Ectodermal cell (in vitro differentiated cells): ENCODE data around the gene KIAA1217.

Experiments used
- H3K27ac ChIP-seq: 2 replicates; pipeline ENCODE4 v1.7.0; 2013; ENCODE audit warnings: mild to moderate bottlenecking, low read depth, low read length; ENCODE audit not compliant: insufficient read depth, poor library complexity, severe bottlenecking
- H3K27me3 ChIP-seq: 2 replicates; pipeline ENCODE4 v1.7.0; 2013; ENCODE audit warnings: mild to moderate bottlenecking, low read length; ENCODE audit not compliant: insufficient read depth, control insufficient read depth, poor library complexity, severe bottlenecking
- H3K36me3 ChIP-seq: one replicate; pipeline ENCODE4 v1.7.0; 2013; ENCODE audit warnings: low read length; ENCODE audit not compliant: control insufficient read depth, insufficient read depth
- H3K4me1 ChIP-seq: one replicate; pipeline ENCODE4 v1.7.0; 2013; ENCODE audit warnings: low read length; ENCODE audit not compliant: control insufficient read depth, insufficient read depth
- H3K4me3 ChIP-seq: 2 replicates; pipeline ENCODE4 v1.7.0; 2013; ENCODE audit warnings: low read depth, low read length, control low read depth; ENCODE audit not compliant: insufficient read depth
- H3K9me3 ChIP-seq: 2 replicates; pipeline ENCODE4 v1.7.0; 2013; ENCODE audit warnings: mild to moderate bottlenecking, low read length, moderate library complexity; ENCODE audit not compliant: control insufficient read depth
- WGBS, 2 experiments: methylation state at CpG; one replicate each; pipeline ENCODE4 v1.1.7; 2013; ENCODE audit warnings: missing lambda C conversion rate in 2 of 2; 5-methylcytosine and 5-hydroxymethylcytosine counted together

The KIAA1217 gene

GRCh38 chr10:24502006-24502405 is 293.1 kb downstream of the KIAA1217 start:
- Histone ChIP-seq H3K9me3 (no peaks in the 10 kb centered on the region), H3K27ac (no peak overlapping the region), H3K36me3 (no peaks in the 10 kb centered on the region), H3K4me3 (no peak overlapping the region), H3K27me3 (no peaks in the 10 kb centered on the region), H3K4me1 (no peaks in the 10 kb centered on the region)
- 94 to 98% methylated on average over 10 of the region's 10 CpGs for WGBS, 2 experiments

- Histone ChIP-seq H3K27ac (no peak overlapping the region), H3K4me3 (no peak overlapping the region)
- WGBS, 2 experiments, result 86% methylated on average over 6 of the region's 6 CpGs
These were observed 294.0 kb downstream of the KIAA1217 start for GRCh38 chr10:24502801-24503460.

GRCh38 chr10:24503461-24504320 is 294.8 kb downstream of the KIAA1217 start:
- Histone ChIP-seq H3K4me1 (no peaks in the 10 kb centered on the region), H3K9me3 (no peaks in the 10 kb centered on the region), H3K27ac (no peak overlapping the region), H3K36me3 (no peaks in the 10 kb centered on the region), H3K4me3 (no peak overlapping the region), H3K27me3 (no peaks in the 10 kb centered on the region)
- WGBS, 2 experiments, result 71 to 72% methylated on average over 12 of the region's 12 CpGs

More at GRCh38 chr10:24502801-24503460, 294.0 kb downstream of the KIAA1217 start:
- Histone ChIP-seq H3K27me3 (no peaks in the 10 kb centered on the region), H3K9me3 (no peaks in the 10 kb centered on the region), H3K36me3 (no peaks in the 10 kb centered on the region), H3K4me1 (no peaks in the 10 kb centered on the region)

GRCh38 chr10:24505759-24506158 is 296.8 kb downstream of the KIAA1217 start:
- Histone ChIP-seq H3K27me3 (no peaks in the 10 kb centered on the region), H3K4me1 (no peaks in the 10 kb centered on the region), H3K9me3 (no peaks in the 10 kb centered on the region), H3K27ac (no peak overlapping the region), H3K36me3 (no peaks in the 10 kb centered on the region), H3K4me3 (no peak overlapping the region)
- WGBS, 2 experiments, result 95 to 96% methylated on average over 7 of the region's 7 CpGs

GRCh38 chr10:24513155-24513554 is 304.2 kb downstream of the KIAA1217 start:
- H3K36me3 ChIP-seq, result peaks cover 6% of the 10 kb centered on the region
- H3K27ac ChIP-seq, result no peak overlapping the region
- no peak overlapping the region for H3K4me3 ChIP-seq
- H3K4me1 ChIP-seq, result no peaks in the 10 kb centered on the region
- 86 to 90% methylated on average over 9 of the region's 9 CpGs for WGBS, 2 experiments
- H3K27me3 ChIP-seq, result no peaks in the 10 kb centered on the region
- H3K9me3 ChIP-seq, result no peaks in the 10 kb centered on the region

GRCh38 chr10:24515481-24515880 is 306.5 kb downstream of the KIAA1217 start:
- H3K4me1 ChIP-seq, result peaks cover 6% of the 10 kb centered on the region
- 97 to 99% methylated on average over 2 of the region's 2 CpGs for WGBS, 2 experiments
- no peak overlapping the region for H3K4me3 ChIP-seq

GRCh38 chr10:24518411-24518810 is 309.5 kb downstream of the KIAA1217 start:
- peaks cover 5% of the 10 kb centered on the region for H3K36me3 ChIP-seq
- no peak overlapping the region for H3K27ac ChIP-seq
- H3K27me3 ChIP-seq, result no peaks in the 10 kb centered on the region
- no peaks in the 10 kb centered on the region for H3K9me3 ChIP-seq
- peaks cover 6% of the 10 kb centered on the region for H3K4me1 ChIP-seq
- H3K4me3 ChIP-seq, result no peak overlapping the region
- 90 to 91% methylated on average over 7 of the region's 7 CpGs for WGBS, 2 experiments

More at GRCh38 chr10:24515481-24515880, 306.5 kb downstream of the KIAA1217 start:
- H3K9me3 ChIP-seq, result no peaks in the 10 kb centered on the region
- H3K27me3 ChIP-seq, result no peaks in the 10 kb centered on the region
- H3K27ac ChIP-seq, result no peak overlapping the region
- peaks cover 6% of the 10 kb centered on the region for H3K36me3 ChIP-seq

GRCh38 chr10:24518981-24519597 is 310.2 kb downstream of the KIAA1217 start:
- Histone ChIP-seq H3K4me3 (no peak overlapping the region), H3K27me3 (no peaks in the 10 kb centered on the region), H3K36me3 (peaks cover 1% of the 10 kb centered on the region), H3K27ac (no peak overlapping the region), H3K4me1 (peaks cover 6% of the 10 kb centered on the region), H3K9me3 (no peaks in the 10 kb centered on the region)
- 39 to 40% methylated on average over 15 of the region's 15 CpGs for WGBS, 2 experiments

GRCh38 chr10:24519950-24520349 is 311.0 kb downstream of the KIAA1217 start:
- no peak overlapping the region for H3K27ac ChIP-seq
- no peaks in the 10 kb centered on the region for H3K27me3 ChIP-seq
- peaks cover 6% of the 10 kb centered on the region for H3K4me1 ChIP-seq
- H3K9me3 ChIP-seq, result no peaks in the 10 kb centered on the region
- 72% methylated on average over 14 of the region's 14 CpGs for WGBS, 2 experiments
- no peak overlapping the region for H3K4me3 ChIP-seq
- H3K36me3 ChIP-seq, result peaks cover 10% of the 10 kb centered on the region

GRCh38 chr10:24524314-24524713 is 315.4 kb downstream of the KIAA1217 start:
- H3K4me1 ChIP-seq, result peaks cover 6% of the 10 kb centered on the region
- H3K9me3 ChIP-seq, result no peaks in the 10 kb centered on the region
- no peak overlapping the region for H3K4me3 ChIP-seq
- H3K27me3 ChIP-seq, result no peaks in the 10 kb centered on the region
- H3K27ac ChIP-seq, result no peak overlapping the region
- H3K36me3 ChIP-seq, result peaks cover 16% of the 10 kb centered on the region
- 93 to 95% methylated on average over 17 of the region's 17 CpGs for WGBS, 2 experiments
